Peyer's patch (tissue), 4 donors: ENCODE measurements around the gene FNDC3B. TPM values are rescaled to one million over a fixed set of nuclear protein-coding genes. Genes with fewer than 3 reads are reported as not detected.

Experiments
- DNase-seq, 3 donors: peaks; one replicate each; pipeline ENCODE4 v3.0.0-alpha.2; 2017 to 2019
- H3K27ac ChIP-seq, 4 donors: fragments of 200-600 bp; sonication (generic); one replicate each; pipeline ENCODE4 v1.5.1; 2016 to 2019
- H3K27me3 ChIP-seq, 2 donors: fragments of 200-600 bp; sonication (generic); one replicate each; pipeline ENCODE4 v1.5.1; 2019
- H3K36me3 ChIP-seq, 3 donors: fragments of 200-600 bp; sonication (generic); one replicate each; pipeline ENCODE4 v1.5.1; 2016 to 2019
- H3K4me1 ChIP-seq, 4 donors: fragments of 200-600 bp; sonication (generic); one replicate each; pipeline ENCODE4 v1.5.1; 2016 to 2019
- H3K4me3 ChIP-seq, 4 donors: fragments of 200-600 bp; sonication (generic); 1 replicate in 3 of 4; 2 replicates in 1 of 4; pipeline ENCODE4 v1.5.1; 2016 to 2019; ENCODE audit warnings: mild to moderate bottlenecking in 1 of 4
- H3K9me3 ChIP-seq, 4 donors: fragments of 200-600 bp; sonication (generic); one replicate each; pipeline ENCODE4 v1.5.1; 2016 to 2019; ENCODE audit warnings: mild to moderate bottlenecking in 1 of 4
- POLR2A ChIP-seq, 2 donors: fragments of 450-650 bp; IDR thresholded peaks; one replicate each; pipeline ENCODE4 v1.5.1; 2017; ENCODE audit warnings: antibody characterized with exemption in 2 of 2, mild to moderate bottlenecking in 2 of 2, moderate library complexity in 2 of 2
- total RNA-seq, 4 donors: library from RNA; depleted of rRNA; stranded (reverse); fragments of >200 nt; gene quantifications; one replicate each; pipeline ENCODE4 v1.1.0, GENCODE V29; 2016
- TF ChIP-seq, protein P1 (sequence below), 6 experiments: fragments of 450-650 bp in 4 of 6; fragments of 200-600 bp in 2 of 6; sonication (generic) in 1 of 6; IDR thresholded peaks; one replicate each; pipeline ENCODE4 v1.5.1; 2017 to 2019; ENCODE audit warnings: antibody characterized with exemption in 6 of 6, mild to moderate bottlenecking in 3 of 6, moderate library complexity in 1 of 6

FNDC3B gene
- total RNA-seq, 4 donors from 2014 or later: 28.7 to 74.3 (median 54.6) TPM

DNA sequence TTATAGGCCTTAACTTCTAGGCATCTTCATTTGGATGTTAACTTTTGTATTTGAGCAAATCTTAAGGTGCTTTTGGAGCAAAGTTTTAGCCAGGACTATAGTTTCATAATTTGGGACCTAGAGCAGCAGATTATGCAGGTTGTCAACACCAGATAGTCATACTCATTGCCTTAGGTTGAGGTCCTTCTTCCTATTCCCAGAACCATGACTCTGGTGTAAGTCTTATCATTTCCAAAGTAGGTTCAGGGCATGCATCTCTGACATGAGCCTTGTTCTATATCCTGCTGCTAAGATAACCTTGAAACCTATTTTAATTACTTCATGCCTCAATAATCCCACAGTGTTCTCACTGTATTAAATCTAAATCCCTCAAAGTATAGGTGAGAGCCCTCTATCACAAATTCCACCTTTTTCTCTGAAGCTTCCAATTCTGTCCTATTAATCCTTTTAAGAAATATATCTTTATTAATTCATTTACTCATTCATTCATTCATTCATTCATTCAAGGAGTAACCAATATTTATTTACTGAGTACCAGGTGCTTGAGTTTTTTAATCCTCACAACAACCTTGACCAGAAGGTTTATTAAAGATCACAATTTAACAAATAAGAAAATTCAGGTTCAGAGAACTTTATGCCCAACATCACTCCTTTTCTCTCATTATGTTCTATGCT lies 2.7 kb upstream of the FNDC3B start:
- Histone ChIP-seq H3K36me3 (no peaks in the 10 kb centered on the region), H3K4me1 (no peaks in the 10 kb centered on the region), H3K9me3 (no peaks in the 10 kb centered on the region), H3K27me3 (no peaks in the 10 kb centered on the region), H3K4me3 (no peak overlapping the region), H3K27ac (no peak overlapping the region)
- DNase-seq: no peak
- TF ChIP-seq POLR2A (IDR thresholded peaks at IDR 0.05): no peak
- TF ChIP-seq, protein P1, sequence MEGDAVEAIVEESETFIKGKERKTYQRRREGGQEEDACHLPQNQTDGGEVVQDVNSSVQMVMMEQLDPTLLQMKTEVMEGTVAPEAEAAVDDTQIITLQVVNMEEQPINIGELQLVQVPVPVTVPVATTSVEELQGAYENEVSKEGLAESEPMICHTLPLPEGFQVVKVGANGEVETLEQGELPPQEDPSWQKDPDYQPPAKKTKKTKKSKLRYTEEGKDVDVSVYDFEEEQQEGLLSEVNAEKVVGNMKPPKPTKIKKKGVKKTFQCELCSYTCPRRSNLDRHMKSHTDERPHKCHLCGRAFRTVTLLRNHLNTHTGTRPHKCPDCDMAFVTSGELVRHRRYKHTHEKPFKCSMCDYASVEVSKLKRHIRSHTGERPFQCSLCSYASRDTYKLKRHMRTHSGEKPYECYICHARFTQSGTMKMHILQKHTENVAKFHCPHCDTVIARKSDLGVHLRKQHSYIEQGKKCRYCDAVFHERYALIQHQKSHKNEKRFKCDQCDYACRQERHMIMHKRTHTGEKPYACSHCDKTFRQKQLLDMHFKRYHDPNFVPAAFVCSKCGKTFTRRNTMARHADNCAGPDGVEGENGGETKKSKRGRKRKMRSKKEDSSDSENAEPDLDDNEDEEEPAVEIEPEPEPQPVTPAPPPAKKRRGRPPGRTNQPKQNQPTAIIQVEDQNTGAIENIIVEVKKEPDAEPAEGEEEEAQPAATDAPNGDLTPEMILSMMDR (IDR thresholded peaks at IDR 0.05): no peak

DNA sequence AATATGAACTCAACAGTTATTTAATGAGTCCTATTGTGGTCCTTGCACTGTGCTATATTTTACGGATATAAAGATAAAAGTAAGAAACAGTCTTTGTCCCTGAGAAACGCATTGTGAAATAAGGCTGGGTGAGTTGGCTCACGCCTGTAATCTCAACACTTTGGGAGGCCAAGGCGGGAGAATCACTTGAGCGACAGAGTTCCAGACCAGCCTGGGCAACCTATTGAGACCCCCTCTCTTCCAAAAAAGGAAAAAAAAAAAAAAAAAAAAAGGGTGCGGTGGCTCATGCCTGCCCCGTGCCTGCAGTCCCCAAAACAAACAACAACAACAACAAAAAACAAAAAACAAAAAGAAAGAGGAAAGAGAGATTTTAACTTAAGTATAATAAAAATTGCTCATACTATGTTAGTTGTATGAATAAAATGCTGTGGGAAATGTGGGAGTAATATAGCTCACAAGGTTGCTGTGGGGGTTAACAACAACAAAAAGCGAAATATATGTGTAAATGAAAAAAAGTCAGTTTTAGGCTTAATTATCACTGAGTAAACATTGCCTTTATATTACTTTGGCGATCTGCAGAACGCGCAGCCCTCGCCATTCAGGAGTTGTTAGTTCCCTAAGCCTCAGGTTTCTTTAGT lies 461 bp upstream of the FNDC3B start:
- Histone ChIP-seq H3K9me3 (no peaks in the 10 kb centered on the region), H3K4me1 (peaks cover 0 to 10% (median 0%) of the 10 kb centered on the region in 4 donors), H3K27me3 (no peaks in the 10 kb centered on the region), H3K4me3 (peak overlapping the region; percentile 68 to 91 (median 88)), H3K36me3 (no peaks in the 10 kb centered on the region), H3K27ac (peak overlapping the region; percentile 86 to 95 (median 92))
- TF ChIP-seq, protein P1 (IDR thresholded peaks at IDR 0.05): no peak
- no peak for TF ChIP-seq POLR2A (IDR thresholded peaks at IDR 0.05)
- DNase-seq: peak in 1 of 3 donors; percentile 51

DNA sequence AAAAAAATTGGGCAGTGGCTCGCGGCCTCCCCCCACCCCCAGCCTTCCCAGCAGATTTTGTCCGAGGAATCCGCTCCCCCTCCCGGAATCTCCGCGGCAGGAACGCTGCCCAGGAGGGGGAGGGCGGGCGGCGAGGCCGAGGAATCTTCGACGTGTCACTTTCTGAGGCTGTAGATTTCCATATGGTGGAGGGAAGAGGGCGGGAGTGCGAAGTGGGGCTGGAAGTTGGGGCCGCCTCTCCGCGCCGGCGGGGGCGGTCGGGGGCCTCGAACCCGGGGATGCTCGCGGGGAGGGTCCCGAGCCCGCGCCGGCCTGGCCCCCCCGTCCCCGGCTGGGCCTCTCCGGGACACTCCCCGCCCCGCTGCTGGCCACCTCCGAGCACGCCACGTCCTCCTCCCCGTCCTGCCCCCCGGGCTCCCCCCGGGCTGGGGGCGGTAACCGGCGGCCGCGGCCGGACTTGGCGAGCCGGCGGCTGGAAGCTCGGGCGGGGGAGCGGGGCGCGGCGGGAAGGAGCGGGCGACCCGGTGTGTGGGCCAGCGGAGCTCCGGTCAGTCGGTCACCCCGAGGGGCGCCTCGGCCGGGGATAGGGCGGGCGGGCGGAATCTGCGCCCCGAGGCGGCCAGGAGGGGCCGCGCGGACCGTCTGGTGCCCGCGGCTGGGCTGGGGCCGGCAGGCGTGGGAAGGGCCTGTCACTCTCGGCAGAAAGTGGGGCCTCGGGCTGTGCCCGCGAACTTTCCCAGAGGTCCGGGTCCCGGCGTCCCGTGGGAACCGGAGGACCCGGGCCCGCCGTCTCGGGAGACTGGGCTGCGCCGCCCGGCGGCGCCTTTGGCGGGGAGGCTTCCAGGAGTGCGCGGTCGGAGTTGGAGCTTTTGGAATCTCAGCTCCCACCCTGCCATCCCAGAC lies 951 bp downstream of the FNDC3B start:
- Histone ChIP-seq H3K9me3 (no peaks in the 10 kb centered on the region), H3K4me3 (peak overlapping the region; percentile 68 to 91 (median 88)), H3K27ac (peak overlapping the region; percentile 86 to 95 (median 92)), H3K4me1 (peaks cover 0 to 20% (median 0%) of the 10 kb centered on the region in 4 donors), H3K36me3 (no peaks in the 10 kb centered on the region), H3K27me3 (no peaks in the 10 kb centered on the region)
- TF ChIP-seq POLR2A (IDR thresholded peaks at IDR 0.05): peak; percentile 11 to 21
- TF ChIP-seq, protein P1 (IDR thresholded peaks at IDR 0.05): peak in 3 of 6 experiments; percentile 9 to 26 (median 24)
- DNase-seq: peak in 2 of 3 donors; percentile 82 to 83

DNA sequence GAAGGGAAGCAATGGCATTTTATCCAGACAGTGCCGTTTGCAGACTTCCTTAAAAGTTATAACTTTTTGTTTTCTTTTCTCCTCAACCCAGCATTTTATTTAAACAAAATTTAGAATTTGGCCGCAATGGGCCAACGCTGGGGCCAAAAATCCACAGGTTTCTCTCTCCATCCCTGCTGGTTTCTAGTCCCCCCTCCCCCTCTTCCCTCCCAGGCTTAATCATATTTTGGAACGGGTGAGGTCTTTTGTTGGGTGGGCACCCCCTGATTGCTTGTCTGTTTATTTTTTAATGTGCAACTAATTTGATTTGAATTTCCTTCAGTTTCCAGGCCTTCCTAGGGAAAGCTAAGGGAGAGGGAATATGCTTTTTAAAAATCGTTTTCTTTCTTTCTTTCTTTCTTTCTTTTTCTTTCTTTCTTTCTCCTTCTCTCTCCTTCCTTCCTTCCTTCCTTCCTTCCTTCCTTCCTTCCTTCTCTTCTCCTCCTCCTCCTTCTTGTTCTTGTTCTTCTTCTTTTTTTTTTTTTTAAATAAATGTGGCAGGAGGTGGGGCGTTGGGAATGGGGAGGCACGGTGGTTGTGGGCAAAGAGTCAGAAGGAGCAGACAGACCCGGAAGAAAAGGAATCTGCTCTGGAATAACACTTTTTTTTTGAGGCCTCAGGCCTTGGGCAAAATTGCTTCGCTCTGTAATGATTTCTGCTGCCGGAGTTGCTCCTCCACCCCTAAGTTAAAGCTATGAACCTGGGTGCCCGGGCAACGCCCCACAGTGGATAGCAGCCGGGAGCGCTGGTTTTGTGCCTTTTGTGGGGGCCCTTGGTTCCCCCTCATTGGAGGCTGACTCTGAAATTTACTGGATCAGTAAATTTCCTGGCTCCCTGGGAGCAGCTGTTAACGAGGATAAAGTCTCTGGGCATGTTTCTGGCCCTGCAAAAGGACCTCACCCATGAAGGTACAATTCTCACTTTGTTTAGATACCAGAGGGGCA lies 1.9 kb downstream of the FNDC3B start:
- Histone ChIP-seq H3K27ac (peak overlapping the region; percentile 86 to 95 (median 92)), H3K9me3 (no peaks in the 10 kb centered on the region), H3K36me3 (no peaks in the 10 kb centered on the region), H3K27me3 (no peaks in the 10 kb centered on the region), H3K4me1 (peaks cover 0 to 23% (median 0%) of the 10 kb centered on the region in 4 donors), H3K4me3 (peak overlapping the region; percentile 68 to 91 (median 88))
- DNase-seq: peak in 1 of 3 donors; percentile 55
- TF ChIP-seq POLR2A (IDR thresholded peaks at IDR 0.05): no peak
- TF ChIP-seq, protein P1 (IDR thresholded peaks at IDR 0.05): no peak
